ENCODE results near the gene ANKRD35. TPM values are rescaled to one million over a fixed set of nuclear protein-coding genes. Genes with fewer than 3 reads are reported as not detected.

Gene ANKRD35
- total and polyA plus RNA-seq, 2 of the 8 experiments (the other 6 are each of a cell fraction or from before 2014, with no cell fraction given), result 1.6 to 3.0 TPM

DNA sequence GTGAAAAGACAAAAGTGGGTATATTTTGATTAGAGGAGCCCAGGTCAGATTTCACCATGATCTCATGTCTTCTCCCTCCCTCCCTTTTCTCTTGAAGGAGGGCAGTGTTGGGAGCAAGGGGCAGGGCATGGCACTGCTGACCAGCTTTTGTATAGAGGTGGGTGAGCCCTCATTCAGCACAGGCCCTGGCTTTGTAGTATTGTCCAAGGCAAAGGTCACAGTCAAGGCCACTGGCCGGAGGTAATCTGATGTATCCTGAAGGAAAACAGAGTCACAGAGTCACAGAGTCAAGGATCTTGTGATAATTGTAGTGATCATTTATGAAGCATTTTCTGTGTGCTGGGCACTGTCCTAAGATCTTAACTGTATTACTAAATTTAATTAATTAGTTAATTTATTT, 12.3 kb upstream of the ANKRD35 start:
- 100% methylated on average over 1 of the region's 1 CpG; no CpG with 5 or more reads in 1 of the 2 experiments for WGBS, 2 experiments (ENCODE audit: extremely low coverage in 1 of 2, insufficient coverage in 1 of 2, insufficient read length in 1 of 2, insufficient replicate concordance in 2 of 2, low coverage in 1 of 2, low lambda C conversion rate in 2 of 2, missing lambda C conversion rate in 1 of 2)
- CTCF ChIA-PET (ENCODE audit: partially characterized antibody), result interaction anchor here (1.5 to 9.5 kb wide), 2 partner anchors 11 to 51 kb away, joined by 3 to 74 read pairs; partner anchors contain the start of gene ITGA10
- TF ChIP-seq SAP30 (IDR thresholded peaks at IDR 0.05; ENCODE audit: insufficient read depth, insufficient replicate concordance, low read length), result no peak
- no peak for TF ChIP-seq RNF2 (IDR thresholded peaks at IDR 0.05; ENCODE audit: borderline replicate concordance, low read depth, low read length, missing control alignments, poor library complexity, severe bottlenecking)
- no peak for TF ChIP-seq KDM5A (IDR thresholded peaks at IDR 0.05; ENCODE audit: low read length)
- TF ChIP-seq NANOG (IDR thresholded peaks at IDR 0.05; ENCODE audit: insufficient read depth, low read depth, low read length, poor library complexity, severe bottlenecking), result no peak
- TF ChIP-seq TBP (IDR thresholded peaks at IDR 0.05; ENCODE audit: low read depth, low read length), result no peak
- TF ChIP-seq FOSL1 (IDR thresholded peaks at IDR 0.05; ENCODE audit: insufficient read depth, low read depth, low read length), result no peak
- TF ChIP-seq SIX5 (IDR thresholded peaks at IDR 0.05; ENCODE audit: low read depth, low read length), result no peak
- no peak for TF ChIP-seq POLR2AphosphoS5 (IDR thresholded peaks at IDR 0.05; ENCODE audit: low read depth, low read length)
- TF ChIP-seq SUZ12 (IDR thresholded peaks at IDR 0.05; ENCODE audit: low read length), result no peak
- TF ChIP-seq SIN3A (conservative IDR thresholded peaks at IDR 0.05 in 1 of 2, IDR thresholded peaks at IDR 0.05 in 1 of 2; ENCODE audit: low read depth in 1 of 2, low read length in 2 of 2), result no peak
- TF ChIP-seq RAD21 (IDR thresholded peaks at IDR 0.05 in 1 of 2, conservative IDR thresholded peaks at IDR 0.05 in 1 of 2; ENCODE audit: low read depth in 2 of 2, low read length in 2 of 2), result no peak
- no peak for TF ChIP-seq CBX8 (IDR thresholded peaks at IDR 0.05; ENCODE audit: borderline replicate concordance, low read depth, low read length)

More for the DNA sequence above, 12.3 kb upstream of the ANKRD35 start:
- Histone ChIP-seq H2BK120ac (replicated peaks; ENCODE audit: low read depth, low read length) (no peak overlapping the region), H2AK5ac (ENCODE audit: low read depth, low read length) (no peak overlapping the region), H3K4ac (replicated peaks; ENCODE audit: insufficient read length, low read depth, low read length) (no peak overlapping the region), H3K4me1 (replicated peaks in 1 of 4; ENCODE audit: control insufficient read depth in 3 of 4, insufficient read depth in 4 of 4, low read length in 3 of 4) (no peaks in the 10 kb centered on the region), H3K4me3 (ENCODE audit: extremely low read depth in 1 of 4, insufficient read depth in 2 of 4, low read depth in 3 of 4, low read length in 4 of 4) (no peak overlapping the region), H4K5ac (ENCODE audit: insufficient read length, low read depth, low read length) (no peak overlapping the region), H3K27ac (ENCODE audit: low read depth, low read length) (no peak overlapping the region), H3K4me2 (ENCODE audit: insufficient read depth in 1 of 2, low read depth in 2 of 2, low read length in 2 of 2) (no peak overlapping the region), H2BK12ac (ENCODE audit: low read depth, low read length) (no peak overlapping the region), H3K14ac (ENCODE audit: insufficient read length) (no peak overlapping the region), H3K36me3 (ENCODE audit: control insufficient read depth in 2 of 4, insufficient read depth in 4 of 4, low read length in 3 of 4) (no peaks in the 10 kb centered on the region), H3K27me3 (replicated peaks in 1 of 4; ENCODE audit: control insufficient read depth in 3 of 4, extremely low read depth in 1 of 4, insufficient read depth in 3 of 4, low read length in 3 of 4) (no peaks in the 10 kb centered on the region; a peak in 1 of 7 replicates), H3K23ac (ENCODE audit: insufficient read length) (no peak overlapping the region), H3K9ac (replicated peaks in 1 of 4; ENCODE audit: extremely low read depth in 1 of 4, low read depth in 3 of 4, low read length in 3 of 4) (no peak overlapping the region), H3K79me2 (ENCODE audit: control insufficient read depth in 1 of 2, insufficient read depth in 2 of 2, low read length in 2 of 2) (no peaks in the 10 kb centered on the region), H3K56ac (replicated peaks; ENCODE audit: insufficient read length, low read depth, low read length) (no peak overlapping the region), H4K8ac (ENCODE audit: extremely low read depth, insufficient read depth, low read length) (no peak overlapping the region), H4K20me1 (replicated peaks in 1 of 2; ENCODE audit: control insufficient read depth in 1 of 2, insufficient read depth in 2 of 2, low read length in 2 of 2) (no peaks in the 10 kb centered on the region), H3K23me2 (ENCODE audit: low read depth, low read length) (no peaks in the 10 kb centered on the region; the same call in 1 of the 2 replicates), H3K9me3 (ENCODE audit: insufficient read depth in 2 of 2, low read depth in 1 of 2, low read length in 1 of 2) (no peaks in the 10 kb centered on the region), H4K91ac (replicated peaks; ENCODE audit: insufficient read length, low read length) (no peak overlapping the region), H3K18ac (ENCODE audit: extremely low read depth, low read length) (no peak overlapping the region), H2AFZ (ENCODE audit: low read length) (no peak overlapping the region), H3K79me1 (ENCODE audit: low read depth, low read length) (no peaks in the 10 kb centered on the region), H2BK20ac (ENCODE audit: low read length) (no peak overlapping the region), H2BK15ac (ENCODE audit: low read length) (no peak overlapping the region), H2BK5ac (ENCODE audit: low read depth, low read length) (no peak overlapping the region)
- DNase-seq (ENCODE audit: low read depth in 1 of 2, low spot score in 2 of 2) (no peak), FAIRE-seq (no peak)
- POLR2A ChIA-PET (ENCODE audit: partially characterized antibody), result interaction anchor here (1.3 kb wide), 1 partner anchor 30 kb away, joined by 4 read pairs; the partner anchor contains the start of gene RBM8A

All from H1 (cell line).